ENCODE measurements around the gene LRRIQ4.

DNA sequence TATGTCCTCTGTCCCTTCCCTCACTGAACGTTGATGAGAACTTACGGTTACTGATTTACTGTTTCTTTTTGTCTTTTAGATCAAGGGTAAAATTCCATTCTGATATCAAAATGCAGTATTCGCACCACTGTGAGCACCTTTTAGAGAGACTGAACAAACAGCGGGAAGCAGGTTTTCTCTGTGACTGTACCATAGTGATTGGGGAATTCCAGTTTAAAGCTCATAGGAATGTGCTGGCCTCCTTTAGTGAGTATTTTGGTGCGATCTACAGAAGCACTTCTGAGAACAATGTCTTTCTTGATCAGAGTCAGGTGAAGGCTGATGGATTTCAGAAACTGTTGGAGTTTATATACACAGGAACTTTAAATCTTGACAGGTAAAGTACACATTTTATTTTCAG, 38.5 kb upstream of the LRRIQ4 start:
- TF ChIP-seq, protein P1, sequence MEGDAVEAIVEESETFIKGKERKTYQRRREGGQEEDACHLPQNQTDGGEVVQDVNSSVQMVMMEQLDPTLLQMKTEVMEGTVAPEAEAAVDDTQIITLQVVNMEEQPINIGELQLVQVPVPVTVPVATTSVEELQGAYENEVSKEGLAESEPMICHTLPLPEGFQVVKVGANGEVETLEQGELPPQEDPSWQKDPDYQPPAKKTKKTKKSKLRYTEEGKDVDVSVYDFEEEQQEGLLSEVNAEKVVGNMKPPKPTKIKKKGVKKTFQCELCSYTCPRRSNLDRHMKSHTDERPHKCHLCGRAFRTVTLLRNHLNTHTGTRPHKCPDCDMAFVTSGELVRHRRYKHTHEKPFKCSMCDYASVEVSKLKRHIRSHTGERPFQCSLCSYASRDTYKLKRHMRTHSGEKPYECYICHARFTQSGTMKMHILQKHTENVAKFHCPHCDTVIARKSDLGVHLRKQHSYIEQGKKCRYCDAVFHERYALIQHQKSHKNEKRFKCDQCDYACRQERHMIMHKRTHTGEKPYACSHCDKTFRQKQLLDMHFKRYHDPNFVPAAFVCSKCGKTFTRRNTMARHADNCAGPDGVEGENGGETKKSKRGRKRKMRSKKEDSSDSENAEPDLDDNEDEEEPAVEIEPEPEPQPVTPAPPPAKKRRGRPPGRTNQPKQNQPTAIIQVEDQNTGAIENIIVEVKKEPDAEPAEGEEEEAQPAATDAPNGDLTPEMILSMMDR (IDR thresholded peaks at IDR 0.05; ENCODE audit: low read depth, low read length, poor library complexity, severe bottlenecking): no peak
- no peak for TF ChIP-seq EZH2phosphoT487 (IDR thresholded peaks at IDR 0.05; ENCODE audit: borderline replicate concordance, low read length)

Measured in DOHH2 (cell line).